ENCODE data around the gene SLC16A9.
A peak's percentile ranks its signal among the peaks of the same experiment; 100 is the strongest.

Gene SLC16A9

GRCh38 chr10:59718257-59718656 lies 8.6 kb upstream of the SLC16A9 start:
- DNase-seq, result no peak

- DNase-seq, result no peak
Measured at GRCh38 chr10:59713196-59713821, 3.7 kb upstream of the SLC16A9 start.

- DNase-seq, result no peak
Measured at GRCh38 chr10:59711871-59712494, 2.3 kb upstream of the SLC16A9 start.

GRCh38 chr10:59708816-59709394 lies 745 bp downstream of the SLC16A9 start:
- peak; percentile 5 for DNase-seq

GRCh38 chr10:59706851-59707797 lies 2.5 kb downstream of the SLC16A9 start:
- no peak for DNase-seq

- no peak for DNase-seq
Measured at GRCh38 chr10:59705931-59706330, 3.7 kb downstream of the SLC16A9 start.

GRCh38 chr10:59704630-59705029 lies 5.0 kb downstream of the SLC16A9 start:
- no peak for DNase-seq

GRCh38 chr10:59702347-59702746 lies 7.3 kb downstream of the SLC16A9 start:
- DNase-seq, result no peak

GRCh38 chr10:59700709-59701108 lies 8.9 kb downstream of the SLC16A9 start:
- no peak for DNase-seq

- no peak for DNase-seq
Measured at GRCh38 chr10:59698326-59698725, 11.3 kb downstream of the SLC16A9 start.

- DNase-seq, result no peak
Measured at GRCh38 chr10:59695637-59696036, 14.0 kb downstream of the SLC16A9 start.

GRCh38 chr10:59694936-59695335 lies 14.7 kb downstream of the SLC16A9 start:
- DNase-seq, result no peak

GRCh38 chr10:59692113-59692512 lies 17.5 kb downstream of the SLC16A9 start:
- no peak for DNase-seq

- no peak for DNase-seq
Measured at GRCh38 chr10:59688921-59689351, 20.7 kb downstream of the SLC16A9 start.

GRCh38 chr10:59687657-59688056 lies 22.0 kb downstream of the SLC16A9 start:
- DNase-seq, result no peak

GRCh38 chr10:59684006-59684405 lies 25.6 kb downstream of the SLC16A9 start:
- no peak for DNase-seq

- no peak for DNase-seq
Measured at GRCh38 chr10:59682986-59683937, 26.4 kb downstream of the SLC16A9 start.

GRCh38 chr10:59680199-59680598 lies 29.5 kb downstream of the SLC16A9 start:
- DNase-seq, result no peak

GRCh38 chr10:59678884-59679301 lies 30.8 kb downstream of the SLC16A9 start:
- no peak for DNase-seq

GRCh38 chr10:59677253-59677831 lies 32.3 kb downstream of the SLC16A9 start:
- no peak for DNase-seq

GRCh38 chr10:59675812-59676211 lies 33.8 kb downstream of the SLC16A9 start:
- DNase-seq, result no peak
